ENCODE measurements around the gene WNK1.

Gene WNK1

DNA sequence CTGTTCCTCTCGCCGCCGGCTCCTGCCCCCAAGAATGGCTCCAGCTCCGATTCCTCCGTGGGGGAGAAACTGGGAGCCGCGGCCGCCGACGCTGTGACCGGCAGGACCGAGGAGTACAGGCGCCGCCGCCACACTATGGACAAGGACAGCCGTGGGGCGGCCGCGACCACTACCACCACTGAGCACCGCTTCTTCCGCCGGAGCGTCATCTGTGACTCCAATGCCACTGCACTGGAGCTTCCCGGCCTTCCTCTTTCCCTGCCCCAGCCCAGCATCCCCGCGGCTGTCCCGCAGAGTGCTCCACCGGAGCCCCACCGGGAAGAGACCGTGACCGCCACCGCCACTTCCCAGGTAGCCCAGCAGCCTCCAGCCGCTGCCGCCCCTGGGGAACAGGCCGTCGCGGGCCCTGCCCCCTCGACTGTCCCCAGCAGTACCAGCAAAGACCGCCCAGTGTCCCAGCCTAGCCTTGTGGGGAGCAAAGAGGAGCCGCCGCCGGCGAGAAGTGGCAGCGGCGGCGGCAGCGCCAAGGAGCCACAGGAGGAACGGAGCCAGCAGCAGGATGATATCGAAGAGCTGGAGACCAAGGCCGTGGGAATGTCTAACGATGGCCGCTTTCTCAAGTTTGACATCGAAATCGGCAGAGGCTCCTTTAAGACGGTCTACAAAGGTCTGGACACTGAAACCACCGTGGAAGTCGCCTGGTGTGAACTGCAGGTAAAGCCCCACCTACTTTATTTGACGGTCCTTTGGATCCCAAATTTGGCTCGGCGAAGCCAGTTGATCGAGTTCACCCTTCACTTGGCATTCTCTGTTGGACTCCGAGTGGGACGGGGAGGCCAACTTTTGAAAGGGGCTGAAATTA is 1.5 kb downstream of the WNK1 start:
- DNase-seq (ENCODE audit: extremely low read depth, low read depth), result no peak
- peak overlapping the region; percentile 71 for H3K4me3 ChIP-seq (replicated peaks; ENCODE audit: low read depth, low read length)
- TF ChIP-seq, protein P1, sequence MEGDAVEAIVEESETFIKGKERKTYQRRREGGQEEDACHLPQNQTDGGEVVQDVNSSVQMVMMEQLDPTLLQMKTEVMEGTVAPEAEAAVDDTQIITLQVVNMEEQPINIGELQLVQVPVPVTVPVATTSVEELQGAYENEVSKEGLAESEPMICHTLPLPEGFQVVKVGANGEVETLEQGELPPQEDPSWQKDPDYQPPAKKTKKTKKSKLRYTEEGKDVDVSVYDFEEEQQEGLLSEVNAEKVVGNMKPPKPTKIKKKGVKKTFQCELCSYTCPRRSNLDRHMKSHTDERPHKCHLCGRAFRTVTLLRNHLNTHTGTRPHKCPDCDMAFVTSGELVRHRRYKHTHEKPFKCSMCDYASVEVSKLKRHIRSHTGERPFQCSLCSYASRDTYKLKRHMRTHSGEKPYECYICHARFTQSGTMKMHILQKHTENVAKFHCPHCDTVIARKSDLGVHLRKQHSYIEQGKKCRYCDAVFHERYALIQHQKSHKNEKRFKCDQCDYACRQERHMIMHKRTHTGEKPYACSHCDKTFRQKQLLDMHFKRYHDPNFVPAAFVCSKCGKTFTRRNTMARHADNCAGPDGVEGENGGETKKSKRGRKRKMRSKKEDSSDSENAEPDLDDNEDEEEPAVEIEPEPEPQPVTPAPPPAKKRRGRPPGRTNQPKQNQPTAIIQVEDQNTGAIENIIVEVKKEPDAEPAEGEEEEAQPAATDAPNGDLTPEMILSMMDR (IDR thresholded peaks at IDR 0.05; ENCODE audit: low read depth, low read length, missing control alignments), result no peak

DNA sequence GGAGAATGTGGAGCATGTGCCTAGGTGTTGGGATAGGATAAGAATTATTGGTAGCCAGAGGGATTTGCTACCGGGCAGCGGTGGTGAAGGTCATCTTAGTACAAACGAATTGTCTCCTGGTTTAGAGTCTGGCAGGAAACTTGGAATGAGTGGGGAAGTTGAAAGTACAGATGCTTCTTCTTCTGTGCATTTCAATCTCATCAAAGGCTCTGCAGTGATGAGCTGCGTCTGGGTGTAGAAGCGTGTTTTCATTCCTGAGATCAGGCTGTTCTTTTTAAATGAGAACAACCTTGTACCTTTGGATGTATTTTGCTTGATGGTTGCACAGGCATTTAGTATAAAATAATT is 2.1 kb downstream of the WNK1 start:
- peak overlapping the region; percentile 71 for H3K4me3 ChIP-seq (replicated peaks; ENCODE audit: low read depth, low read length)
- TF ChIP-seq, protein P1 (IDR thresholded peaks at IDR 0.05; ENCODE audit: low read depth, low read length, missing control alignments), result no peak
- DNase-seq (ENCODE audit: extremely low read depth, low read depth), result no peak

DNA sequence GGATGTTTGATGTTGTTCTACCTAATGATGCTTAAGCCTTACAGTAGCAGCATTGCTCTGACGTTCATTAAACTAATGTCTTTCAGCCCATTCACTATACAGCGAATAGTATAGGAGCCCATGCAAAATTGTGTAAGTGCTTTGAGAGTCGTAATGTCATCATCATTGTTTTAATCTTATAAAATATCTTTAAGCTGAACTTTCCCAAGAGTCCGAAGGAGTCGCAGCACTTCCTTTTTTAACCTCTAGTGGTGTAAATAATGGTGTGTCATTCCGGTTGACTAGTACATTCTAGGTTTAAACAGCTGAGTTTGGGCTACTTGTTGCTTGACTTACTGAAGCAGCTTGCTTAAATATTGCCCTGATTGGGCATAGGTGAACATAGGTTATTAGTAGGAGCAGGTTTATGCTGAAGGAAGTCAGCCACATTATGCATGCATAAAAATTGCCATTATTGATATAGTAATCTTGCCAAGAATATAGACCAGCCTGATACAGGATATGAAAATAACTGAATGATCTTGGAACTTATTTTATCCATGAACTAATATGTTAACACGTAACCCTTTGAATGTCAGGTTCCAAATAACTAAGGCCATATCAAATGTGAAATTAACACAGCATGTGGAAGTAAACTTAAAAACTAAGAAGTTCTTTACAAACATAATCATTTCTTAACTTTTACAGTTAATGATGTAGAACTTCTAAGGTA is 2.6 kb downstream of the WNK1 start:
- TF ChIP-seq, protein P1 (IDR thresholded peaks at IDR 0.05; ENCODE audit: low read depth, low read length, missing control alignments), result no peak
- peak overlapping the region; percentile 71 for H3K4me3 ChIP-seq (replicated peaks; ENCODE audit: low read depth, low read length)
- peak; percentile 26 for DNase-seq (ENCODE audit: extremely low read depth, low read depth)

DNA sequence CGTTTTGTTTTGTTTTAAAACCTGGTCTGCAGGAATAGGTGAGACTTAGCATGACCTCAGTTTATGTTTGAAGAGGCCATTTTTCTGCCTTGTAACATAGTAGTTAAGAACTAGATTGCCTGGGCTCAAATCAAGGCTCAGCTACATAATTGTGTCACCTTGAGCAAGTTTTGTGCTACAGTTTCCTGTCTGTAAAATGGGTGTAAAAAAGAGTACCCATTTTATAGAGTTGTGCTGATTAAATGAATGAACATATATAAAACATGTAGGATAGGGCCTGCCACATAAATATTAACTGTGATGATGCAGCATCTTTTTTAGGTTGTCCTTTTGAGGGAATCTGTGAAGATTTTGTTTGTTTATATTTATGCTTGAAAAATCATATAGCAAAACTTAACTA is 7.2 kb downstream of the WNK1 start:
- no peak overlapping the region for H3K4me3 ChIP-seq (replicated peaks; ENCODE audit: low read depth, low read length)
- DNase-seq (ENCODE audit: extremely low read depth, low read depth), result no peak
- TF ChIP-seq, protein P1 (IDR thresholded peaks at IDR 0.05; ENCODE audit: low read depth, low read length, missing control alignments), result no peak

DNA sequence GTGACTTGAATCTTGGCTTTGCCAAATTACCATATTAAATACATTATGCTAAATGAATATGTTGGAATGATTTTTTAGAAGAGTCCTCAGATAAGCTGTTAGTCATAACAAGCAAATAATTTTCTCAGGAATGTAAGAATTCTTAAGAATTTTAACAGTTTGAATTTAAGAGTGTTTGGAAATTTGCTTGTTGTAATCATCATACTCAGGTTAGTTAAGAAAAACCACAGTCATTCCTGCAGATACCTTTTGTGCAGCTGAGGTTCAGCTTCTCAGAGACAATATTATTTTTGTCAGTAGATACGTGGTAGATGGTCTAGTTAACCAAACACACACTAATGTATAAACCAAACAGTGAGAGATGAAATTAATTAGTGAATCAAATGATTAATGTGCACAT is 8.9 kb downstream of the WNK1 start:
- TF ChIP-seq, protein P1 (IDR thresholded peaks at IDR 0.05; ENCODE audit: low read depth, low read length, missing control alignments), result no peak
- DNase-seq (ENCODE audit: extremely low read depth, low read depth), result no peak
- no peak overlapping the region for H3K4me3 ChIP-seq (replicated peaks; ENCODE audit: low read depth, low read length)

DNA sequence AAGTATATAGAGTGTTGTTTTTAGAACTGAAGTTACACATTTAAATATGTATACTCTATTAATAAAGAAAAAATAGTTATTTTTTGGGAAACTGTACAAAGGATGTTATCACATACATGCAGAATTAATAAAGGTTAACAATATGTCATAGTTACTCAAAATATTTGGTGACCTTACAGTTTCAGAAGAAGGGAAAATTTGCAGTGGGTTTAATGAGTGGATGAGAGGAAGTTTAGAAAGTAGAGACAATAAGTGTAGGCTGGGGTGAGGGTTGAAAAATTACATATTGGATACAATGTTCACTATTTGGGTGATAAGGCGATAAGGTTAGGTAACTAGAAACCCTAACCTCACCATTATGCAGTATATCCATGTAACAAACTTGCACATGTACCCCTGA is 13.5 kb downstream of the WNK1 start:
- H3K4me3 ChIP-seq (replicated peaks; ENCODE audit: low read depth, low read length), result no peak overlapping the region
- DNase-seq (ENCODE audit: extremely low read depth, low read depth), result no peak
- TF ChIP-seq, protein P1 (IDR thresholded peaks at IDR 0.05; ENCODE audit: low read depth, low read length, missing control alignments), result no peak
